Activated T-cell treated with anti-CD3 and anti-CD28 coated beads for 48 hours (primary cell): ENCODE results near the gene KCNQ1.

Experiments
- DNase-seq: peaks from one replicate; pipeline ENCODE4 v3.0.0-alpha.2; 2020; ENCODE audit warnings: low read depth

The KCNQ1 gene

DNA sequence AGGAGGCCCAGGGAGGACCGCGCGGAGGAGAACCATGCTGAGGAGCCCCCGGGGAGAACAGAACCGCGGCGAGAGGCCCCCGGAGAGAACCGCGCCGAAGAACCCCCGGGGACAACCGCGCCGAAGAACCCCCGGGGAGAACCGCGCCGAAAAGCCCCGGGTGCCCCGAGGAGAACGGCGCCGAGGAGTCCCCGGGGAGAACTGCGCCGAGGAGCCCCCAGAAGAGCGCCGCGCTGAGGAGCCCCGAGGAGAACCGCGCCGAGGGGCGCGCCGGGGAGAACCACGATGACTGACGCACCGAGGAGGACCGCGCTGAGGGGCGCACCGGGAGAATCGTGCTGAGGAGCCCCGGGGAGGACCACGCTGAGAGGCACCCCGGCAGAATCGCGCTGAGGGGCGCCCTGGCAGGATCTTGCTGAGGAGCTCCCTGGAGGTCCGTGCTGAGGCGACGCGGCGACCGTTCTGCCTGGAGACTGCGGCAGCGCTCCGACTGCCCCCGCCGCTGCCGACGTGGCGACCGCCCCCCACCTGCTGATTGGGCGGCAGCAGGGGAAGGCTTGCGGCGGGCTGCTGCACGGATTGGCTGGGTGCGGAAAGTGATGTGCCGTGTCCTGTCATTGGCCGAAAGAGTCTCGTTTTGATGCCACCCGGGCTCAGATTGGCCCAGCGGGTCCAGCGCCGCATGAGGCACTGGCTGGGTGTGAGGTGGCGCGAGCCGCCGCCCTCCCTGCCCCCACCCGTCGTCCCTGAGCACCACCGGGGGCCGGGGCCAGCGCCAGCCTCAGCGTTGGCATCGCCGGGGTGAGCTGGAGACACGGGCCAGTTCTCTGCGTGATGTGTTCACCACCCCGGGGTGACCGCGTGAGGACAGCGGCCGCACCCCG is 255.0 kb downstream of the KCNQ1 start, which contains the start of gene KCNQ1OT1:
TSS of gene KCNQ1OT1 (minus strand) at position 464 of the 884 bp plus-strand sequence.
- DNase-seq, result peak; percentile 80

DNA sequence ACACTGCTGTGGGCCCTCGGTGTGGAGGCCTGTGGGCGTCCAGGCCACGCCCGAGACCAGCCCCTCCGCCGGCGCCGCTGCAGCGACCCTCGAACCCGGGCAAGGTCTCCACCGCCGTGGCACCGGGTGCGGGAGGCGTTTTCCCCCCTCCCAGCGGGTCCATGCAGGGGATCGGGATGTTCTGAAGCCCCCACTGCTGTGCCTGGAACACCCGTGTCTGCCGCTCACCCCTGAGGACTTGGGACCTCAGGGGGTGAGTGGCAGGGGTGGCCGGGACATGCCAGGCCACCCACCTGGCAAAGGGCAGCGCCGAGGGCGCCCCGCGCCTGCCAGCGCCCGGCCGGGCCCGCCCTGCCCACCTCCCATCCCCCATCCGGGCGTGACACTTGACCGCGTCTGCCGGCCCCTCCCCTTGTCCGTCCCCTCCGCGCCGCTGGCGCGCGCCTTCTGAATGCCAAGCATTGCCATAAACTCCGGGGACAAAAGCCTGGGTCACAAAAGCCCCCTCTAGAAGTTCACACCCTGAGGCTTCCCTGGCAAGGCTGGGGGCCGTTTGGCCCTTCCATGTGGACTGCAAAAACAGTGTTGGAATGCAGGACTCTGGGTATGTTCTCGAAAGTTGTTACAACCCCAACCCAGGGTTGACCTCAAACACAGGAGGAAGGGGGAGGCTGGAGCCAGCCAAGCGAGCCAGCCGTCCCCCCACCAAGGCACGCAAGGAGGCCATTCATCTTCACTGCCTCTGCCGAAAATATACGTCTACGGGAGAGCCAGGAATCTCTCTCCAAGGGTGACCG is 255.8 kb downstream of the KCNQ1 start:
- DNase-seq, result peak; percentile 25

DNA sequence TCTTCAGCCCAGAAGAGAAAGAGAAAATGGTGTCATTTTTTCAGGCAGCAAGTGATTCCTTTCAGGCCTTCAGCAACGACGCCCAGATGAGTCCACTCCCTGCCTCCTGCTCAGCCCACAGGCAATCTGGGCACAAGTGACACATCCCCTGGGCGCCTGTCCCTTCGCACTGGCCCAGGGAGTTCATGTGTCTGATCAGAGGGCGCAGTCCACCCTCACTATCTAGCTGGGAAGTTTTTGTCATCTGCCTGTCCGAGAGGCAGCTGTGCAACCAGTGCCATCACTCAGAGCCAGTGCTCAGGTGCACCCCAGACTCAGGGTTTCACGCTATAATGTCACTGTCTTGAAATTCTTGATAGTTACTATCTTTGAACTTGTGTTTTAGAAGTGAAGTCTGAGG is 256.4 kb downstream of the KCNQ1 start:
- DNase-seq, result no peak

DNA sequence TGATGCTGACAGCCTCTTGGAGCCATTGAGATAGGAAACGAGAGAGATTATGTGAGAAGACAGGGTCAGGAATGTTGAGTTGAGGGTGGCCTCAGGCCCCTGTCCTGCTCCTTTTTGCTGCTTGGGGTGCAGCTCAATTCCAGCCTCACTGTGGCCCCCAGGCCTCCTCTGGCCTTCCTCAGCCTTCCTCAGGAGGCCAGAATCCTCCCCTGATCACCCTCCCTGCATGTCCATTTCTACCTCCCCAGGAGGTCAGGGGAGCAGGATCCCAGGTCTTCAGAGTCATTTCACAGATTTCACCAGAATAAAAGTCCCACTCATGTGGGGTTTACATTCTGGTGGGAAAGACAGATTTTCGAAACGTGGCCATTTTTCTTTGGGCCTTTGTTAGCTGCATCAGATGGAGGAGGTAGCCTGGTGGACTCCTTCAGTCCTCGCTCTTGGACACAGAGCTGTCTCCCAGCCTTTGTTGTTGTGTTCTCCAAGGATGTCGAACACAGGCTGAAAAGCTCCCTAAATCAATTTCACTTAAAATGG is 257.2 kb downstream of the KCNQ1 start:
- no peak for DNase-seq

DNA sequence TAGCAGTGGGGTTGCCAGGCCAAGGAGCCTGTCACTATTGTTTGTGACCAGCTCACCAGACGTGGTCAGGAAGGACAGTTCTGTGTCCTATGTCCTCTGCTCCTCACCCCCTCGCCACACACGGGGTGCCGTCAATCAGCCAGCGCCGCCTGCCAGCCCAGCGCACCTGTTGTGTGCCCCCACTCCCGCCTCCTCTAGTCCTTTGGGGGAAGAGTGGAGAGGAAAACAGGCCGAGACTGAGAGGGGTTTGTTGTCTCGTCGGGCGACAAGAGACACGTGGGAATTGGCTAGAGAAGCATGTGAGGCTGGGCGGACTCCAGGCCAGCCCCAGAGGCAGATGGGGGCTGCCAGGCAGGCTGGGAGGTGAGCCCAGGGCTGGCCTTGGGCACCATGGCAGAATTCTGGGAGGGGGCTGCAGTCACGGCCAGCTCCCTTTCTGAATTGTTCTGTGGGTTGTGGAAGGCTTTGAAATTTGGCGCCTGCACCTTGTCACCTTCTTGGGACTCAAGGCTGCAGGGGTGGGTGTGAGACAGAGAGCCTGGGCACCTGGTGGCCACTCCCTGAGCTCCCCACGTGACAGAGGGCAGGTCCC is 258.1 kb downstream of the KCNQ1 start:
- no peak for DNase-seq

DNA sequence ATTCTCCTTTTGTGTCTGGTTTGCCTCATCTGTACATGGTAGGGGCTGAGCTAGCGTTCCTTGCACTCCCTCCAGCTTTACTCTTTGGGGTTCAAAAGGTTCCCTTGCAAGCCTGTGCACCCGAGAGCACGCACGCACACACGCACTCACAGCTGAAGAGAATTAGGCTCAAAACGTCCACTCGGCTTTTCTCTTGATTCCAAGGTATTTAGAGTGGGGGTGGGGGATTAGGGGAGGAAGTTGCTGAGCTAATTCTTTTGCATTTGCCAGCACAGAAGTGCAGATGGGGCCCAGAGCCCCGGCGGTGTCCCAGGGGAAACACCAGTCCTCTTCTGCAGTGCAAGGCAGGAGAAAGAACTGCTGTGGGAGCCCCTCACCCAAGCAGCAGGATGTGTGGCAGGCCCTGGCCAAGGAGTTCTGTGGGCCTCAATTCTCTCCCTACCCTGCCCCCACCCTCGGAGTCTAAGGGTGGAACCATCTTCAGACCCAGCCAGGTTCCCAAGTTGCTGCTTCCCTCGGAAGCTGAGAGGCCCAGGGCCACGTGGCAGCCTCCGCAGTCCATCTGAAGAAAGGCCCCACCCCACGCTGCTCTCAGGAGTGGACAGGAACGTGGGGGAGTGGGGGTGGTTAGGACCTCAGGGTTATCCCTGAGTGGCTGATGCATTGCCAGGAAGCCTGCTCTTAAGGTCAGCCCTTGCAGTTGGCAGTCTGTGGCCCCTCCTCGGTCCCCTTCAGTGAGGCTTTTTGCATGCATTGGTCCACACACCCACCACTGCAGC is 258.7 kb downstream of the KCNQ1 start:
- no peak for DNase-seq

DNA sequence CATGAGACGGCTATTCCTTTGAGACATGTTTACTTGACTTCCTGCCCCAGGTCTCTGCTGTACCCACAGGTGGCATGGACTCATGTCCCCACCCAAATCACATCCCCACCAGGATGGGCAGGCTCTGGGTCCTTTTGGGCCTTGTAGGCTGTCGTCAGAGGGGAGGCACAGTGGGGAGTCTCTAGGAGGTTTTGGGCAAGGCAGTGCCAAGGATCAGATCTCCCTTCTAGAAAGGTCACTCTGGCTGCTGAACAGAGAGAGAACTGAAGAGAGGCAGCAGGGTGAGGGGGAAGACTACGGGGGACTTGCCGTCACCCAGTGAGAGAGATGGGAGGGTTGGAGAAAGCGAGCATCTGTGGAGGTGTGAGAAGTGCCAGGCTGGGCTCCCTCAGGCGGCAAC is 259.5 kb downstream of the KCNQ1 start:
- DNase-seq, result no peak

DNA sequence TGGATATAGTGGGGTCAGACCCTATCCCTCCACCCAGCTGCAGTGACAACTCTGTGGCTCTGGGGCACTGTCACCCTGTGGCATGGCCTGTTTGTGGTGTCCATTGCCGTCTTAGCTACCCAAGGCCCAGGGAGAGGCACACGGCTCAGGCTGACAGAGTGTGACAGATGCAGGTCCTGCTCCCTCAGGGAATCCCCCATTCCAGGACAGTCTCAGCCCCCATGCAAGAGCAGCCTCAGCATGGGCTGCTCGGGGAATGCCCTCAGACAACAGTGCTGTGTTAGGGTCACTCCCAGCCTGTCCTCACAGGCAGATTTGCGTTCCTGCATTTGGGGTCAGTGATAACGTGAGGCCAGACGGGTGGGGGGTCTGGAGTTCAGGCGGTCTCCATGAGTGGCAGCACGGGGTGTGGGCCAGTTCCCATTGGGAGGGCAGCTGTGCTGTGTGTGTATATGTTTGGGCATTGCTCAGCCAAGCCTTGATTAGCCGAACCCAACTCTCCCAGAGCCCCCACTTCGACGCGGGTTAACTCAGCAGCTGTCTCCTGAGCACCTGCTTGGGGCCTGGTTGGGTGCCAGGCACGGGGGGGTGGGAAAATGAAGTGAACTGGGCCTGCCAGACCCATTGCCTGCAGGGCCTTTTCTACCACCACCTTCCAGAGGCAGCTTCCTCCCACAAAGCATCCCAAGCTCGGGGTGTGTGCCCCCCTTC is 260.2 kb downstream of the KCNQ1 start:
- no peak for DNase-seq

DNA sequence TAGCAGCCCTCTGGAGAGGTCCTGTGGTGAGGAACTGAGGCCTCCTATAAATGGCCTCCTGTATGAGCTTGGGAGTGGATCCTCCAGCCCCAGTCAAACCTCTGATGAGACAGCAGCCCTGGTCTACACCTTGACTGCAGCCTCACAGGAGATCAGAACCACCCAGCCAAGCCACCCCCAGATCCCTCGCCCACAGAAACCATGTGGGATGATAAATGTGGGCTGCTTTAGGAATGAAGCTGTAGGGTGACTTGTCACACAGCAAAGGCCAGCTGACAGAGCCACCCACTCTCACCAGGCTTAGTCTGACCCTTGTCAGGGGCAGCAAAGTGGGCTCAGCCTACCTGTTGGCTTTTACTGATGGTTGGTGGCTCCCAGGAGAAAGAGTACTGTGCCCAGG is 261.5 kb downstream of the KCNQ1 start:
- DNase-seq, result no peak

DNA sequence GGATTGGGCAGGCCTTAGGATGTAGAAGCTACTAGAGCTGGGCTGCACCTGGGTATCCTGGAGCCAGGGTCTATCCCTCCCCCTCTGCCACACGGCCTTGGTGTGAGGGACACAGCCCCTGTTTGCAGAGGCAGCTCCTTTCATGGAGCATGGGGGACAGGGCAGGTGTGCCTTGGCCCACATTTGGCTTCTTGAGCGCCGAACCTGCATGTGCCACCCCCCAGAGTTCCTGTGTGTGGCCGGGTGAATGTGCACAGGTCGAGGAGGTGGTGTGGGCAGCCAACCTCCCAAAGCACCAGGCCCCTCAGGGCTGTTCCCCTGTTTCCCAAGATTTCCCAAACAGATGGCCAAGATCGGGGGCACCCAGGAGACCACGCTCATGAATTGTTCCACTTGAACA is 262.9 kb downstream of the KCNQ1 start:
- DNase-seq, result no peak

DNA sequence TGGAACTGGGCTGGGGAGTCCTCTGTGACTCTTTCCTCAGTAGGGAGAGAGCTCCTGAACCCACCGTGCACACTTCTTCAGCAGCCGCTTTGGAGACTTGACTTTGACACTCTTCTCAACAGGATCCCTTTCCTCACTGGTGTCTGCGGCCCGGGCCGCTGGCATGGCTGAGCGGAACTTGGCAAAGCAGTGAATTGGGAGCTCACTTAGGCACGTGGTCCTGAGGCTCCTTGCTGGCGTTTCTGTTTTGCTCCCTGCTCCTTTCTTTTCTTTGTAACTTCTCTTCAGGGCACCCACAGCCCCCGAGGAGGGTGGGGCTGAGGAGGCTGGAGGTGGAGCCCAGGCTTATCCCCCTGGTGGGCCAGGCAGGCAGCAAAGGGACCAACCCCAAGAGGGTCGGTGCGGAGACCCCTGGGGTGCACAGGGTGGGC is 263.4 kb downstream of the KCNQ1 start:
- no peak for DNase-seq

DNA sequence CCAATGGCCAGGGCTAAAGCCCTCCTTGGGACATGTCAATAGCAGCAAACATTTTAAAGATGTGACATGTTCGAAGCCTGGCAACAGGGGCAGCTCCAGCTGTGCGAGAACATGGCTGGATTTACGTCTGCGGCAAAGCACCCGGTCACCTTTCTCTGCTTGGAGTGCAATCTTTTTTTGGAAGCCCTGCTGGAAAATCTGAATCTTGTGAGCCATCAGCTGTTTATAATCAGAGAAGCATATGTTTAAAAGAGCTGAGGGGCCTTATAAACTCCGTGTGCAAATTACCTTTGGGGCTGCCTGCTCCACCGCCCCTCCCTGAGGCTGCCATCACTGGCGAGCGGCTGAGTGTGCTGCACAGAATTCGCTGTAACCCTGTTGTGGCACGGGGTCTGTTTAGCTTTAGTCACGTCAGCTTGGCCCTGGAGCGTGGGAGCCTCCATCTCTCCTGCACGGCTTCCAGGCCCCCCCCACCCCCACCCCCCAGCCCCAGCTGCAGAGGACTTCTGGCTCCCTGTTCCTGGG is 264.0 kb downstream of the KCNQ1 start:
- DNase-seq, result no peak

DNA sequence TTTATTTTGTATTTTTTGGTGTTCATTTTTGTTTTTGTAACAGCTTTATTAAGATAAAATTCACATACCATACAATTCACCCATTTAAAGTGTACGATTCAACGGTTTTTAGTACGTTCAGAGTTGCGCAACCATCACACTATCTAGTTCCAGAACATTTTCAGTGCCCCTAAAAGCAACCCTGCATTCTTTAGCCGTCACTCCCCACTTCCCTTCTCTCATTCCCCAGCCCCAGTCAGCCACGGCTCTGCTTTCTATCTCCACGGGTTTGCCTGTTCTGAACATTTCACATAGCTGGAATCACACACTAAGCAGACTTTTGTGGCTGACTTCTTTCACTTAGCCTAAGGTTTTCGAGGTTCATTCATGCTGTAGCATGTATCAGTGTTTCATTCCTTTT is 264.6 kb downstream of the KCNQ1 start:
- DNase-seq, result no peak

DNA sequence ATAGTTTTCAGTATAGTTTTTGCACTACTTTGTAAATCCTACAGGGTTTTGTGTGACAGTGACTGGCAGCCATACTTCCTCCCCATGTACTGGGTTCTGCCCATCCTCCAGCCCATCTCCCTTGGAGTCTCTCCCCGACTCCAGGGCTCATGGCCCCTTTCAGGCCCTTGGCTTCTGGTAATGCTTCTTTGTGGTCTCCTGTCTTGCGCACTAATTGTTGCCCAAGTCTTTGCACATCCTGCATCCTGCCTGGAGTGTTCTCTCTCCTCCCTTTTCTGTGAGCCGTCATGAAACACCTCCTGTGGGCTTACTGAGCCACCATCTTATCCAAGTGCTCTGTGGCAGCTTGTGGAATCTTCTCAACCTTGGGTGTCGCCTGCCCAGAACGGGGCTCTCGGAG is 266.4 kb downstream of the KCNQ1 start:
- no peak for DNase-seq

DNA sequence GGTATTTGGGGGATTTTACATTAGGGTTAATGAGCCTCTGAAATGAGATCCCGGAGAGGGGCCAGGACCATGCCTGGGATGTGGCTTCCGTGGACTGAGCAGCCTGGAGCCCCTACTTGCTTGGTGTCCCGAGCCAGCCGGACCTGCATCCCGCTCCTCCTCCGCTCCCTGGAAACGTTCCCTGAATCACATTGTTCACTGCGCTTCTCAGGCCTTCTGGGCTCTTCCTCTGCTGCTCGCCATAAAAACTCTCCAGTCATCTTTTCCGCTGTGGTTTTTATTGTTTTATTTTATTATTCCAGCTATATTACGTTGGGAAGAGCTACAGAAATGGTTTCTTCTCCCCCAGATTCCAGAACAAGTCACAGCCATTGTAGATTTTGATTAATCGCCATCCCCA is 268.3 kb downstream of the KCNQ1 start:
- DNase-seq, result no peak

DNA sequence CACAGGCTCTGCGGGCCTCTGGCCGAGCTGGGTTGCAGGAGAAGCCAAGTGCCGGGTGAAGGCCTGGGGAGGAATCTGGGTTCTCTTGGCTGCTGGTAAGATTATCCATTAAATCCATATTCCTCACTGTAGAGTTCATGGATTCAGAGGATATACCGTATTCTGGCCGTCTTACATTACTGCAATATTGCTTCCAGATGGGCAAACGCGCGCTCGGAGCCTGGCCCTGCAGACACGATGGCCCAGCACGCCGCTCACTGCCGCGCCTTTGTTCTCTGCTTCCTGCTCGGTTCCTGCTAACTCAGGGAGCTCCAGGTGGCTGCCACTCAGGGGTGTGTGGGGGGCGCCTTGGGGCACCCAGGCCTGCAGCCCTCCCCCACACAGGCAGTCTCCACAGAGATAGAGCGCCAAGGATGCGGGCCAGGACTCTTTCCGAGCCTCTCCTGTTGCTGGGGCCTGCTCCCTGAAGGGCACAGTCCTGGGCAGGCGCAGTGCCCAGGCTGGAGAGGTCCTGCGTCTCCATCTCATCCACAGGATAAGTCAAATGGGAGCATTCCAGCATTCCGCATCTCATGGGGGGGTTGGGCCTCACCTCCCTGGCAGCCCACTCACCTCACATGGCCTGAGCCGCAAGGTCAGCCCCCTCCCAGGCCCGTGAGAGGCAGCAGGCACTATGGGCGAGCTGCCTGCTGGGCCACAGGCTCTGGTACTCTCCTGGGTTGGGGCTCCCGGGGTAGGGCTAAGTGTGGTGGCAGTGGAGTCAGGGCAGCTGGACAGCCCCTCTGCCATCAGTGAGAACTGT is 269.1 kb downstream of the KCNQ1 start:
- DNase-seq, result no peak

DNA sequence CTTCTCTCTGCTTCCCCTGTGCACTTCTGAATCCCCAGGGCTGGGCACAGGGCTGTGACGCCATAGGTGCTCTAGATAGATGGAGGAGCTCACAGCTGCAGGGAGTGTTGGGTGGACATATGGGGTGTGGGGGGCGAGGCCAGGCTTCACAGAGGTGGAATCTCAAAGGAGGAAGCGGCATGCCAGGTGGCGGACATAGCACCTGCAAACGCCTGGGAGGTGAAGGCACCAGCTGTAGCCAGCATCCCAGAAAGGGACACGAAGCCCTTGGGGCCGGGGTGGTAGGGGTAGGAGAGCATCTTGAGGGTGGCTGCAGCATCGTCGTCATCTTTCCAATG is 269.6 kb downstream of the KCNQ1 start:
- no peak for DNase-seq

DNA sequence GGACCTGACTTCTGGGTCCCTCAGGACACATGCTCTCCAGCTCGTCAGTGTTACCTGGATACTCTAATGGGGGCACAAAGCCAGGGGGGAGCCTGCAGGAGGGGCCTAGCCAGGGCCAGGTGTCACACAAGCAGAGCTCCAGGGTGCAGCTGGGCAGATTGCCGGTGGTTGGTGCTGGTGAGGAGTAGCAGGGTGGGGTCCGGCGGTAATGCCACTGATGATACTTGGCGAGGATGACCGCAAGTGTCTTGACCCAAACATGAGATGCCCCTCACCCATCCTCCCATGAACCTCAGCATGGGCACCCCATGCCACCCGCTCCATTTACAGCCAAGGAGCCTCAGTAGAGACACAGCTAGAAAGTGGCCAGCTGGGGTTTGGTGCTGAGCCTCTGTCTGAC is 270.1 kb downstream of the KCNQ1 start:
- no peak for DNase-seq

DNA sequence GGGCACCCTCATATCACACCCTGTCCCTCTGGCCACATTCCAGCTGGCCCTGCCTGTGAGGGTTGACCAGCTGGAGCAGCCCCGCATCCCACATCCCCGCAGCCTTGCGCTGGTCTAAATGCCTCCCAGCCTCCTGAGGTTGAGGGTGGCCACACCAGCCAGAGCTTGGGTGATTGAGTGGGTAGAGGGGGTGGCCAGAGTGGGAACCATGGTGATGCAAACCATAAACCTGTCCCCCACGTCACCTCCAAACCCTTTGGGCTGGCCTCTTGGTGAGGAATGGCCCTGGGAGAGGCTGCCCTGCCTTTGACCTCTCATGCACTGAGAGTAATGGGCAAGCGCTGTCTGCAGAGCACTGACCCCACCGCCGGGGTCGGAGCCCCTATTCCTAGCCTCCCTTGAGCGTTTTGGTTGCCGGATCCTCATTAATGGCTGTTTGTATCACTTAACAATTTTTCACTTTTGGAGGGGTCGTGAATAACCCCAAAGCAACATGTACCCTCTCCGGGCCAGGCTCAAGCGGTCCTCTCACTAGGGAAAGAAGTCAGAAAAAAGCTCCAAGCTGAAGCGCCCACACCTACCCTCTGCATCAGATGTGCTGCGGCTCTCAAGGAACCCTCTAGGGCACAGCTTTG is 271.0 kb downstream of the KCNQ1 start:
- DNase-seq, result no peak
